ENCODE measurements around the gene TBC1D5. TPM values are rescaled to one million over a fixed set of nuclear protein-coding genes. Genes with fewer than 3 reads are reported as not detected.
A peak's percentile ranks its signal among the peaks of the same experiment; 100 is the strongest.

Gene TBC1D5
- total and polyA plus RNA-seq, 8 donors: 47.4 to 74.8 (median 55.3) TPM

- no peak for TF ChIP-seq CTCF (IDR thresholded peaks at IDR 0.05)
- H3K9me3 ChIP-seq: no peaks in the 10 kb centered on the region
- no peak overlapping the region for H3K4me3 ChIP-seq
- H3K27me3 ChIP-seq: no peaks in the 10 kb centered on the region
- ATAC-seq (no peak), DNase-seq (no peak)
- H3K27ac ChIP-seq: no peak overlapping the region
- intact Hi-C loops (cut with DNase I): no loop called here
- no peaks in the 10 kb centered on the region for H3K36me3 ChIP-seq
- H3K4me1 ChIP-seq: no peaks in the 10 kb centered on the region
These were observed 299.3 kb downstream of the TBC1D5 start for GRCh38 chr3:17443142-17443541.

GRCh38 chr3:17442332-17443049 is 299.9 kb downstream of the TBC1D5 start:
- no peak for ATAC-seq
- Histone ChIP-seq H3K9me3 (no peaks in the 10 kb centered on the region), H3K4me3 (no peak overlapping the region), H3K27ac (no peak overlapping the region), H3K36me3 (no peaks in the 10 kb centered on the region), H3K27me3 (no peaks in the 10 kb centered on the region), H3K4me1 (no peaks in the 10 kb centered on the region)
- intact Hi-C loops (cut with DNase I): no loop called here
- TF ChIP-seq CTCF (IDR thresholded peaks at IDR 0.05): no peak
- DNase-seq: no peak

GRCh38 chr3:17433876-17434275 is 308.6 kb downstream of the TBC1D5 start:
- Histone ChIP-seq H3K9me3 (no peaks in the 10 kb centered on the region), H3K27me3 (no peaks in the 10 kb centered on the region), H3K27ac (no peak overlapping the region), H3K4me3 (no peak overlapping the region), H3K4me1 (no peaks in the 10 kb centered on the region), H3K36me3 (no peaks in the 10 kb centered on the region)
- ATAC-seq: no peak
- peak in 1 of 4 donors; percentile 20 for DNase-seq
- TF ChIP-seq CTCF (IDR thresholded peaks at IDR 0.05): no peak
- intact Hi-C loops (cut with DNase I): loop anchor here in 1 of 2 donors (10.0 kb wide), 1 partner anchor 401 kb away; no protein-coding TSS in a partner anchor

GRCh38 chr3:17432236-17432635 is 310.2 kb downstream of the TBC1D5 start:
- Histone ChIP-seq H3K27me3 (no peaks in the 10 kb centered on the region), H3K27ac (no peak overlapping the region), H3K4me1 (no peaks in the 10 kb centered on the region), H3K9me3 (no peaks in the 10 kb centered on the region), H3K4me3 (no peak overlapping the region), H3K36me3 (no peaks in the 10 kb centered on the region)
- TF ChIP-seq CTCF (IDR thresholded peaks at IDR 0.05): no peak
- ATAC-seq: no peak
- intact Hi-C loops (cut with DNase I): loop anchor here in 1 of 2 donors (10.0 kb wide), 1 partner anchor 403 kb away; no protein-coding TSS in a partner anchor
- no peak for DNase-seq

- TF ChIP-seq CTCF (IDR thresholded peaks at IDR 0.05): no peak
- ATAC-seq (no peak), DNase-seq (no peak)
- Histone ChIP-seq H3K4me1 (no peaks in the 10 kb centered on the region), H3K27ac (no peak overlapping the region), H3K4me3 (no peak overlapping the region), H3K27me3 (no peaks in the 10 kb centered on the region), H3K36me3 (no peaks in the 10 kb centered on the region), H3K9me3 (no peaks in the 10 kb centered on the region)
- intact Hi-C loops (cut with DNase I): loop anchor here in 1 of 2 donors (10.0 kb wide), 1 partner anchor 403 kb away; no protein-coding TSS in a partner anchor
These were observed 310.9 kb downstream of the TBC1D5 start for GRCh38 chr3:17431484-17432045.
